GM12878 (cell line): ENCODE data around the gene NLRP7. TPM values are rescaled to one million over a fixed set of nuclear protein-coding genes. Genes with fewer than 3 reads are reported as not detected.
"Not testable (repeated sequence)": the region's sequence is repeated elsewhere in the genome, so short reads cannot be mapped to it uniquely, and the experiment has no call there.

Experiments used
- ATAC-seq: fragments of 200-7000 bp; cut with Tn5 transposase; 3 replicates; pipeline ENCODE4 v1.9.1; 2020; ENCODE audit warnings: mild to moderate bottlenecking, moderate library complexity
- BruUV-seq: library from RNA; stranded (reverse); fragments of 400-500 nt; replicated peaks from 2 replicates; lab custom pipeline; 2021; lab: Mats Ljungman, UMichigan
- CTCF ChIA-PET: fragments of 300-600 bp; sonication (Branson Sonifier 250); formaldehyde crosslinking; extraction: SDS; loops from one replicate; lab custom pipeline; 2021; ENCODE audit warnings: inconsistent platforms; lab: Yijun Ruan, JAX
- POLR2A ChIA-PET: fragments of 350-600 bp; formaldehyde crosslinking; extraction: SDS; loops from one replicate; lab custom pipeline; 2021; ENCODE audit warnings: inconsistent platforms; lab: Charles Lee
- RAD21 ChIA-PET: fragments of 300-600 bp; sonication (Branson Sonifier 250); formaldehyde crosslinking; loops from one replicate; lab custom pipeline; 2023; ENCODE audit warnings: antibody characterized with exemption; ENCODE audit not compliant: unreplicated experiment; lab: Charles Lee
- SMC1A ChIA-PET: fragments of 300-600 bp; sonication (Branson Sonifier 250); formaldehyde crosslinking; loops from one replicate; lab custom pipeline; 2023; ENCODE audit not compliant: unreplicated experiment, uncharacterized antibody; lab: Charles Lee
- DNase-seq: peaks from one replicate; pipeline ENCODE4 v3.0.0-alpha.2; 2011; ENCODE audit warnings: low read depth, low spot score
- FAIRE-seq: peaks from 3 replicates; lab custom pipeline; 2011; peaks lifted over from hg19 to GRCh38; lab: Jason Lieb, UNC
- H2AFZ ChIP-seq: 2 replicates; pipeline ENCODE4 v1.6.0; 2011; ENCODE audit warnings: low read depth, low read length, control low read depth; ENCODE audit not compliant: control insufficient read depth
- H3K27ac ChIP-seq: 2 replicates; pipeline ENCODE4 v1.5.1; 2011; ENCODE audit warnings: control low read depth; ENCODE audit not compliant: control insufficient read depth, insufficient read depth
- H3K27me3 ChIP-seq, 2 experiments: replicated peaks in 1 of 2; 2 replicates each; pipeline versions ENCODE4 v1.6.0 to v1.6.1; 2011; ENCODE audit warnings: low read length in 1 of 2; ENCODE audit not compliant: control insufficient read depth in 2 of 2, insufficient read depth in 2 of 2
- H3K36me3 ChIP-seq, 2 experiments: 2 replicates each; pipeline ENCODE4 v1.5.1; 2011; ENCODE audit warnings: low read length in 1 of 2; ENCODE audit not compliant: control insufficient read depth in 2 of 2, insufficient read depth in 2 of 2
- H3K4me1 ChIP-seq: 2 replicates; pipeline ENCODE4 v1.6.1; 2011; ENCODE audit warnings: mild to moderate bottlenecking, low read length, moderate library complexity, mixed read lengths; ENCODE audit not compliant: control insufficient read depth, insufficient read depth
- H3K4me2 ChIP-seq: 2 replicates; pipeline ENCODE4 v1.6.0; 2011; ENCODE audit warnings: control low read depth; ENCODE audit not compliant: control insufficient read depth, insufficient read depth
- H3K4me3 ChIP-seq: fragments of 200-600 bp; sonication (generic); 2 replicates; pipeline ENCODE4 v1.5.1; 2016
- H3K79me2 ChIP-seq: 2 replicates; pipeline ENCODE4 v1.6.0; 2011; ENCODE audit warnings: low read length; ENCODE audit not compliant: control insufficient read depth, insufficient read depth
- H3K9ac ChIP-seq: 2 replicates; pipeline ENCODE4 v1.8.0; 2011; ENCODE audit warnings: low read length, control low read depth, mixed read lengths; ENCODE audit not compliant: control insufficient read depth, insufficient read depth
- H3K9me3 ChIP-seq: replicated peaks from 3 replicates; pipeline ENCODE4 v1.5.1; 2011; ENCODE audit warnings: mild to moderate bottlenecking, low read length; ENCODE audit not compliant: control insufficient read depth, insufficient read depth
- H4K20me1 ChIP-seq: 2 replicates; pipeline ENCODE4 v1.6.0; 2011; ENCODE audit not compliant: control insufficient read depth, insufficient read depth
- MYC ChIP-seq: IDR thresholded peaks from 2 replicates; pipeline ENCODE4 v1.6.1; 2011; ENCODE audit warnings: mild to moderate bottlenecking, low read length, moderate library complexity, inconsistent platforms; ENCODE audit not compliant: insufficient read depth, insufficient replicate concordance, insufficient read length, severe bottlenecking
- SMAD1 ChIP-seq: fragments of 450-650 bp; IDR thresholded peaks from 2 replicates; pipeline ENCODE4 v1.6.1; 2018; ENCODE audit warnings: mild to moderate bottlenecking, low read depth; ENCODE audit not compliant: partially characterized antibody
- WGBS: methylation state at CpG from one replicate; pipeline ENCODE4 v1.1.6; 2016; ENCODE audit warnings: low lambda C conversion rate; ENCODE audit not compliant: insufficient replicate concordance, insufficient coverage; ENCODE audit errors: missing lambda C conversion rate; 5-methylcytosine and 5-hydroxymethylcytosine counted together
- in situ Hi-C: fragments of 300-500 bp; cut with MboI; formaldehyde crosslinking; loops from 9 replicates; pipeline ENCODE4 v1.14.3; 2018; ENCODE audit warnings: mixed read lengths
- intact Hi-C: fragments of 100-400 bp; cut with micrococcal nuclease; formaldehyde crosslinking; loops from one replicate; pipeline ENCODE4 v1.14.2; 2022; ENCODE audit not compliant: unreplicated experiment
- polyA plus RNA-seq, 11 experiments: library from polyadenylated mRNA; depleted of rRNA in 4 of 11; unstranded in 6 of 11; stranded (reverse) in 5 of 11; fragments of >200 nt; fragmentation: Nextera tagmentation in 4 of 11; fragmentation: Illumina TruSeq in 1 of 11; extraction: Ambion mirVana in 4 of 11; extraction: Trizol in 1 of 11; gene quantifications; 1 replicate in 1 of 11; 2 replicates in 10 of 11; pipeline versions ENCODE4 v1.2.1 to v1.2.3, GENCODE V29; 2011 to 2016; ENCODE audit warnings: inconsistent platforms in 2 of 11, missing spikeins in 2 of 11, low read depth in 1 of 11
- total RNA-seq, 4 experiments: library from RNA; depleted of rRNA in 3 of 4; stranded (reverse); fragments of >200 nt in 3 of 4; fragmentation: Illumina TruSeq in 1 of 4; extraction: Trizol in 1 of 4; gene quantifications; 2 replicates each; pipeline versions ENCODE4 v1.2.1 to v1.2.3, GENCODE V29; 2013 to 2021

The NLRP7 gene
- total and polyA plus RNA-seq, 10 of the 15 experiments (the other 5 are each of a cell fraction or from before 2014, with no cell fraction given): 0.08 to 3.4 (median 0.31) TPM

DNA sequence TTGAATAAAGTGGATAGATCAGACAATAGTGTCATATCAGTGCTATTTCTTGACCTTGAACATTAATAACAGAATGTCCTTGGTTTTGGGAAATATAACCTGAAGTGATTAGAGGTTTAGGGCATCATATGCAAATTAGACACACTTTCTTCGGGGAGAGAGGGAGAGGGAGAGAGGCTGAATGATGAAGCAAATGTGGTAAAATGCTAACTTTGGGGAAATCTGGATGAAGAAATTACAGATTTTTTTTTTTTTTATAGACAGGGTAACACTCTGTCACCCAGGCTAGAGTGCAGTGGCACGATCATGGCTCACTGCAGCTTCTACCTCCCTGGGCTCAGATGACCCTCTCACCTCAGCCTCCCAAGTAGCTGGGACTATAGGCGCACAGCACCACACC, 45.3 kb downstream of the NLRP7 start (continued):
- no peak for TF ChIP-seq MYC
- TF ChIP-seq SMAD1: no peak

DNA sequence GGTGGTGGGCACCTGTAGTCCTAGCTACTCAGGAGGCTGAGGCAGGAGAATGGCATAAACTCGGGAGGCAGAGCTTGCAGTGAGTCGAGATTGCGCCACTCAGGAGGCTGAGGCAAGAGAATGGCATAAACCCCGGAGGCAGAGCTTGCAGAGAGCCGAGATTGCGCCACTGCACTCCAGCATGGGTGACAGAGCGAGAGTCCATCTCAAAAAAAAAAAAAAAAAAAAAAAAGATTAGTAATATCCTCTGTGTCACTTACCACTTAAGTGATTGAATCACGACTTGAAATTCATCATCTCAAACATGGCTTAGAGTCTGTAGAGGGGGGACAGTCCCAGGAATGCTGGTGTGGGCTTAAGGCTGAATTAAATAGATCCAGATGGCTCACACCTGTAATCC, 46.2 kb downstream of the NLRP7 start:
- H3K4me2 ChIP-seq, H3K9me3 ChIP-seq, RAD21 ChIA-PET, ATAC-seq, FAIRE-seq, DNase-seq, H3K27me3 ChIP-seq, H4K20me1 ChIP-seq, H3K4me3 ChIP-seq, H3K79me2 ChIP-seq, H3K36me3 ChIP-seq, SMC1A ChIA-PET, intact Hi-C loops, H3K9ac ChIP-seq, BruUV-seq, CTCF ChIA-PET, H3K4me1 ChIP-seq, H2AFZ ChIP-seq, in situ Hi-C loops, H3K27ac ChIP-seq: not testable (repeated sequence)
- WGBS: 37% methylated on average over 8 of the region's 8 CpGs
- POLR2A ChIA-PET: interaction anchor here (0.6 kb wide), 1 partner anchor 724 kb away, joined by 4 read pairs; no protein-coding TSS in a partner anchor

DNA sequence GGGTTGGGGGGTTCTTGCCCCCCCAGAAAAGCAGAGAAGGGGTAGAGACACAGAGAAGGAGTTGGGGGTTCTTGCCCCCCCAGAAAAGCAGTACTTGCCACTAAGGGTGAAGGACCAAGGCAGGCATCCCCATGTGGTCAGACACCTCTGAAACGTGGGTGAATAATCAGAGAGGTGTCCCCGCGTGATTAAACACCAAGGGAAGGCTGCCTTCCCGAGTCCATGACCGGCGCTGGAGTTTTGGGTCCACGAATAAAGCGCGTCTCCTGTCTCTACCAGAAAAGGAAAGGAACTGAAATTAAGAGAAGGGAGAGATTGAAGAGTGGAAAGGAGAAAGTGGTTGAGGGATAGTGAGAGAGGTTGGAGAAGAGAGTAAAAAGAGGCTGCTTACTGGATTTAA, 47.7 kb downstream of the NLRP7 start:
- 20% methylated on average over 9 of the region's 9 CpGs for WGBS
- H3K4me3 ChIP-seq, H2AFZ ChIP-seq, H3K4me1 ChIP-seq, BruUV-seq, H3K79me2 ChIP-seq, H4K20me1 ChIP-seq, SMC1A ChIA-PET, intact Hi-C loops, POLR2A ChIA-PET, H3K27ac ChIP-seq, H3K4me2 ChIP-seq, DNase-seq, H3K9me3 ChIP-seq, H3K36me3 ChIP-seq, CTCF ChIA-PET, ATAC-seq, H3K9ac ChIP-seq, FAIRE-seq, H3K27me3 ChIP-seq, in situ Hi-C loops, RAD21 ChIA-PET: not testable (repeated sequence)

DNA sequence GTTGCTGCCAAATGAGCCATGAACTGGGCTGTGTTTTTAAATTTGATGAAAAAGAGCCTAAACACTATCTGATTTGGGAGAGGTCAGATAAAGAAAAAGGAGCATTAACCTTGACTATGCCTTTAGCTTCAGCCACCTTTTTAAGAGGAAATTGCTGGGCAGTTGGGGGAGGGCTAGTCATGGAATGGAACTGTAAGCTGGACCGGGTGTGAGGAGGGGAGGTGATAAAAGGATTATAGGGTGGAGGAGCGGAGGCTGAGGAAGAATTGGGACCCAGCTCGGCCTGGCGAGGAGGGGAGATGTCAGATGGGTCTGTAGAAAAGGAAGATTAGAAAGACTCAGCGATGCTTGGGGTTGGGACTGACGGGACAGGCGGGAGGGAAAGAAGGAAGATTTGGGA, 48.6 kb downstream of the NLRP7 start:
- H3K79me2 ChIP-seq, RAD21 ChIA-PET, DNase-seq, H3K4me3 ChIP-seq, CTCF ChIA-PET, H3K27me3 ChIP-seq, H4K20me1 ChIP-seq, H2AFZ ChIP-seq, H3K4me1 ChIP-seq, H3K4me2 ChIP-seq, H3K27ac ChIP-seq, POLR2A ChIA-PET, H3K36me3 ChIP-seq, ATAC-seq, SMC1A ChIA-PET, H3K9me3 ChIP-seq, in situ Hi-C loops, intact Hi-C loops, BruUV-seq, FAIRE-seq, H3K9ac ChIP-seq: not testable (repeated sequence)
- WGBS: 41% methylated on average over 7 of the region's 7 CpGs
